Measurements from ENCODE around the gene ADD2. TPM values are rescaled to one million over a fixed set of nuclear protein-coding genes. Genes with fewer than 3 reads are reported as not detected.

The ADD2 gene
- total RNA-seq, 1 donor from 2014 or later, result 4.8 TPM

DNA sequence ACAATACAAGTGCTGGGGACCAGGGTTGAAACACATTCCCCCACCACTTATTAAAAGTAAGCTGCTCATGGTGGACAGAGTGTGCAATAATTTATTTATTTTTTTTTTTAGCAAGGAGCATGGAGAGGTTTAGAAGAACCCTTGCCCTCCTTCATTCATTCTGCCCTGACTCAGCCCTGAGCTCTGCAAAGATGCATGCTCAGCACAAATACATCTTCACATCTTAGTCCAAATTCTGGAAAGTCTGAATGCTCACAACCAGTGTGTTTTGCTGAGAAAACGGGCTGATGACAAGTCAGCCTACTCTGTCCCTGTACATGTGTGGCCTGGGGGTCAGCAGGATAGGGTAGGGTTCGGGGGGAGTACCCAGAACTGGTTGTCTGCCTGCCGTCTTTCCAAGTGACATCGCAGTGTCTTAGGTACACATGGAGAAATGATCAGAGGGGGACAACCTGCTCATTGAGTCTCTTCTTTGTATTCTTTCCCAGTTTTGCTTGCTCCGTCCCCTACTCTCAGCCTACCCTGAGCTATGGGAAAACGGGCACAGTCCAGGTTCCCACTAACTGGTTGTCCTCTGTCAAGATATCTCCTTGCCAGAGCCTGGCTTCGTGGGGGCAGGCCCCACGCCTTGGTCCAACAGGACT is 76.4 kb downstream of the ADD2 start:
- no peak for TF ChIP-seq EZH2 (IDR thresholded peaks at IDR 0.05; ENCODE audit: insufficient read depth, low read length)
- TF ChIP-seq, protein P1, sequence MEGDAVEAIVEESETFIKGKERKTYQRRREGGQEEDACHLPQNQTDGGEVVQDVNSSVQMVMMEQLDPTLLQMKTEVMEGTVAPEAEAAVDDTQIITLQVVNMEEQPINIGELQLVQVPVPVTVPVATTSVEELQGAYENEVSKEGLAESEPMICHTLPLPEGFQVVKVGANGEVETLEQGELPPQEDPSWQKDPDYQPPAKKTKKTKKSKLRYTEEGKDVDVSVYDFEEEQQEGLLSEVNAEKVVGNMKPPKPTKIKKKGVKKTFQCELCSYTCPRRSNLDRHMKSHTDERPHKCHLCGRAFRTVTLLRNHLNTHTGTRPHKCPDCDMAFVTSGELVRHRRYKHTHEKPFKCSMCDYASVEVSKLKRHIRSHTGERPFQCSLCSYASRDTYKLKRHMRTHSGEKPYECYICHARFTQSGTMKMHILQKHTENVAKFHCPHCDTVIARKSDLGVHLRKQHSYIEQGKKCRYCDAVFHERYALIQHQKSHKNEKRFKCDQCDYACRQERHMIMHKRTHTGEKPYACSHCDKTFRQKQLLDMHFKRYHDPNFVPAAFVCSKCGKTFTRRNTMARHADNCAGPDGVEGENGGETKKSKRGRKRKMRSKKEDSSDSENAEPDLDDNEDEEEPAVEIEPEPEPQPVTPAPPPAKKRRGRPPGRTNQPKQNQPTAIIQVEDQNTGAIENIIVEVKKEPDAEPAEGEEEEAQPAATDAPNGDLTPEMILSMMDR (IDR thresholded peaks at IDR 0.05; ENCODE audit: insufficient read depth, low read depth, low read length), result no peak
- Histone ChIP-seq H3K4me2 (ENCODE audit: low read length) (no peak overlapping the region), H3K36me3 (ENCODE audit: insufficient read depth, low read length) (no peaks in the 10 kb centered on the region), H3K79me2 (ENCODE audit: insufficient read depth, low read length) (no peaks in the 10 kb centered on the region), H3K9ac (ENCODE audit: low read length) (no peak overlapping the region), H3K4me1 (ENCODE audit: insufficient read depth, low read length) (peaks cover 4% of the 10 kb centered on the region), H3K27me3 (ENCODE audit: insufficient read depth, low read length) (no peaks in the 10 kb centered on the region), H3K9me3 (ENCODE audit: insufficient read depth, low read depth, low read length) (no peaks in the 10 kb centered on the region), H3K4me3 (ENCODE audit: insufficient read depth, low read depth, low read length) (no peak overlapping the region), H4K20me1 (ENCODE audit: insufficient read depth, low read length) (no peaks in the 10 kb centered on the region), H2AFZ (ENCODE audit: low read depth, low read length) (no peak overlapping the region), H3K27ac (ENCODE audit: low read depth, low read length) (no peak overlapping the region)
- Mint-ChIP-seq H3K4me1 (ENCODE audit: low read depth, unreplicated experiment) (peaks cover 2% of the 10 kb centered on the region), H3K4me3 (ENCODE audit: unreplicated experiment) (no peak overlapping the region), H3K27ac (ENCODE audit: unreplicated experiment) (no peak overlapping the region), H3K9me3 (ENCODE audit: unreplicated experiment) (no peaks in the 10 kb centered on the region), H3K36me3 (ENCODE audit: low read depth, unreplicated experiment) (peaks cover 1% of the 10 kb centered on the region), H3K27me3 (ENCODE audit: low read depth, unreplicated experiment) (peaks cover 14% of the 10 kb centered on the region)
- FAIRE-seq (no peak), DNase-seq (ENCODE audit: low read depth) (no peak)

DNA sequence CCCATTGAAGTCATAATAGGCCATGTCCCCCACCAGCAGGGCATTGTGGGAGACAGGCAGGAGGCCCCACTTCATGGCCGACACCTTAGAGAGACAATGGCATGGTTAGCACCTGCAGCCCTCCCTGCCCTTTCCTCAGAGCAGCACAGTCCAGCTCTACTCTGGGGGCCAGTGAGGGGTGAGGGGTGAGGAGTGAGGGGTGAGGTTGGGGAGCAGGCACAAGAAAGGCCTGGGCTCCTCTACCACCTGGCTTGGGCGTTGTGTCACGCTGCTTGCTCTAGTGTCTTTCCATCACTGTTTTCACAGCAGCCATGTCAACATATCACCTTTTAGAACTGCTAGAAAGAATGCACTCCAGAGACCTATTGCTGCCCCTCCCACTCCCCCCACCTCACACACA is 77.2 kb downstream of the ADD2 start:
- Histone ChIP-seq H3K9ac (ENCODE audit: low read length) (no peak overlapping the region), H3K9me3 (ENCODE audit: insufficient read depth, low read depth, low read length) (no peaks in the 10 kb centered on the region), H3K4me1 (ENCODE audit: insufficient read depth, low read length) (peaks cover 4% of the 10 kb centered on the region), H3K36me3 (ENCODE audit: insufficient read depth, low read length) (no peaks in the 10 kb centered on the region), H4K20me1 (ENCODE audit: insufficient read depth, low read length) (no peaks in the 10 kb centered on the region), H3K79me2 (ENCODE audit: insufficient read depth, low read length) (no peaks in the 10 kb centered on the region), H3K4me2 (ENCODE audit: low read length) (no peak overlapping the region), H3K27ac (ENCODE audit: low read depth, low read length) (no peak overlapping the region), H3K27me3 (ENCODE audit: insufficient read depth, low read length) (no peaks in the 10 kb centered on the region), H3K4me3 (ENCODE audit: insufficient read depth, low read depth, low read length) (no peak overlapping the region), H2AFZ (ENCODE audit: low read depth, low read length) (no peak overlapping the region)
- peaks cover 1% of the 10 kb centered on the region for H3K36me3 Mint-ChIP-seq (ENCODE audit: low read depth, unreplicated experiment)
- no peak overlapping the region for H3K4me3 Mint-ChIP-seq (ENCODE audit: unreplicated experiment)
- DNase-seq (ENCODE audit: low read depth) (no peak), FAIRE-seq (no peak)
- no peaks in the 10 kb centered on the region for H3K9me3 Mint-ChIP-seq (ENCODE audit: unreplicated experiment)
- peaks cover 2% of the 10 kb centered on the region for H3K4me1 Mint-ChIP-seq (ENCODE audit: low read depth, unreplicated experiment)
- no peak overlapping the region for H3K27ac Mint-ChIP-seq (ENCODE audit: unreplicated experiment)
- no peak for TF ChIP-seq EZH2 (IDR thresholded peaks at IDR 0.05; ENCODE audit: insufficient read depth, low read length)
- TF ChIP-seq, protein P1 (IDR thresholded peaks at IDR 0.05; ENCODE audit: insufficient read depth, low read depth, low read length), result no peak
- H3K27me3 Mint-ChIP-seq (ENCODE audit: low read depth, unreplicated experiment), result peaks cover 15% of the 10 kb centered on the region

DNA sequence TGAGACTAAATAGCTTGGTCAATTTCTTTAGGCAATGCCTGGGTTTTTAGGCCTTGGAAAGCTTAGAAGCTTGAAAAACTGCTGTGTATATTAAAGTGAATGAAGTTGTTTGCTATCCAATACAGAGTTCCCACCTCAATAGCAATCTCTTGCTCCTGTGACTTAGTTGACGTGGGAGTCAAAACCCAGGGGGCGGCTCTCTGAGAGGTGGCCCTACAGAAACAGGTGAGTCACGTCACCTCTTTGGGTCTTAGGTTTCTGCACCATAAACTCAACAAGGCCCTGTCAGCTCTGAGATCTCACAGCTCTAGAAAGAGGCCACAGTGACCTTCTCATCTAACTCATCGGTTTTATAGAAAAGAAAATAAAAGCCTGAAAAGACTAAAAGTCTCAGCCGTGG is 79.6 kb downstream of the ADD2 start:
- TF ChIP-seq, protein P1 (IDR thresholded peaks at IDR 0.05; ENCODE audit: insufficient read depth, low read depth, low read length), result no peak
- no peak for TF ChIP-seq EZH2 (IDR thresholded peaks at IDR 0.05; ENCODE audit: insufficient read depth, low read length)
- Histone ChIP-seq H3K27ac (ENCODE audit: low read depth, low read length) (no peak overlapping the region), H3K4me1 (ENCODE audit: insufficient read depth, low read length) (peaks cover 4% of the 10 kb centered on the region), H3K9me3 (ENCODE audit: insufficient read depth, low read depth, low read length) (no peaks in the 10 kb centered on the region), H3K4me3 (ENCODE audit: insufficient read depth, low read depth, low read length) (no peak overlapping the region), H3K9ac (ENCODE audit: low read length) (no peak overlapping the region), H4K20me1 (ENCODE audit: insufficient read depth, low read length) (no peaks in the 10 kb centered on the region), H3K79me2 (ENCODE audit: insufficient read depth, low read length) (no peaks in the 10 kb centered on the region), H3K27me3 (ENCODE audit: insufficient read depth, low read length) (no peaks in the 10 kb centered on the region), H3K4me2 (ENCODE audit: low read length) (no peak overlapping the region), H2AFZ (ENCODE audit: low read depth, low read length) (no peak overlapping the region), H3K36me3 (ENCODE audit: insufficient read depth, low read length) (no peaks in the 10 kb centered on the region)
- Mint-ChIP-seq H3K27me3 (ENCODE audit: low read depth, unreplicated experiment) (peaks cover 11% of the 10 kb centered on the region), H3K36me3 (ENCODE audit: low read depth, unreplicated experiment) (no peaks in the 10 kb centered on the region), H3K27ac (ENCODE audit: unreplicated experiment) (no peak overlapping the region), H3K4me3 (ENCODE audit: unreplicated experiment) (no peak overlapping the region), H3K9me3 (ENCODE audit: unreplicated experiment) (no peaks in the 10 kb centered on the region), H3K4me1 (ENCODE audit: low read depth, unreplicated experiment) (peaks cover 2% of the 10 kb centered on the region)
- no peak for FAIRE-seq
- no peak for DNase-seq (ENCODE audit: low read depth)
